ENCODE measurements around the gene ELN. TPM values are rescaled to one million over a fixed set of nuclear protein-coding genes. Genes with fewer than 3 reads are reported as not detected.

Gene ELN
- total and polyA plus RNA-seq, 9 of the 15 experiments (the other 6 are each of a cell fraction or from before 2014, with no cell fraction given), result 0.20 TPM; not detected in 8

GRCh38 chr7:74115326-74115725, 87.4 kb downstream of the ELN start:
- no peak overlapping the region for H3K4me3 ChIP-seq
- ATAC-seq (peak; percentile 81), FAIRE-seq (no peak), DNase-seq (ENCODE audit: extremely low read depth in 1 of 4, low spot score in 3 of 4) (peak in 2 of 4 experiments; percentile 43 to 56)
- H3K36me3 ChIP-seq (ENCODE audit: control insufficient read depth, insufficient read depth, low read length), result peaks cover 39% of the 10 kb centered on the region; the same call in 2 of the 3 replicates
- CTCF ChIA-PET (ENCODE audit: low intra/inter-chr PET ratio), result no interaction called here
- H3K9ac ChIP-seq (ENCODE audit: insufficient read depth in 1 of 2, low read depth in 2 of 2, low read length in 2 of 2), result no peak overlapping the region
- intact Hi-C loops (cut with micrococcal nuclease), result no loop called here
- in situ Hi-C loops (cut with MboI), result no loop called here
- H3K27me3 ChIP-seq (ENCODE audit: control insufficient read depth in 2 of 2, insufficient read depth in 2 of 2, low read length in 2 of 2), result no peaks in the 10 kb centered on the region
- H3K4me1 ChIP-seq (replicated peaks in 1 of 2; ENCODE audit: control insufficient read depth in 2 of 2, insufficient read depth in 2 of 2, low read length in 2 of 2), result peaks cover 0 to 1% of the 10 kb centered on the region in 2 experiments; a peak in 1 of 5 replicates
- no peak overlapping the region for H3K27ac ChIP-seq (ENCODE audit: extremely low read depth, low read depth, low read length)
- TF ChIP-seq, protein P1, sequence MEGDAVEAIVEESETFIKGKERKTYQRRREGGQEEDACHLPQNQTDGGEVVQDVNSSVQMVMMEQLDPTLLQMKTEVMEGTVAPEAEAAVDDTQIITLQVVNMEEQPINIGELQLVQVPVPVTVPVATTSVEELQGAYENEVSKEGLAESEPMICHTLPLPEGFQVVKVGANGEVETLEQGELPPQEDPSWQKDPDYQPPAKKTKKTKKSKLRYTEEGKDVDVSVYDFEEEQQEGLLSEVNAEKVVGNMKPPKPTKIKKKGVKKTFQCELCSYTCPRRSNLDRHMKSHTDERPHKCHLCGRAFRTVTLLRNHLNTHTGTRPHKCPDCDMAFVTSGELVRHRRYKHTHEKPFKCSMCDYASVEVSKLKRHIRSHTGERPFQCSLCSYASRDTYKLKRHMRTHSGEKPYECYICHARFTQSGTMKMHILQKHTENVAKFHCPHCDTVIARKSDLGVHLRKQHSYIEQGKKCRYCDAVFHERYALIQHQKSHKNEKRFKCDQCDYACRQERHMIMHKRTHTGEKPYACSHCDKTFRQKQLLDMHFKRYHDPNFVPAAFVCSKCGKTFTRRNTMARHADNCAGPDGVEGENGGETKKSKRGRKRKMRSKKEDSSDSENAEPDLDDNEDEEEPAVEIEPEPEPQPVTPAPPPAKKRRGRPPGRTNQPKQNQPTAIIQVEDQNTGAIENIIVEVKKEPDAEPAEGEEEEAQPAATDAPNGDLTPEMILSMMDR (IDR thresholded peaks at IDR 0.05 in 2 of 3, conservative IDR thresholded peaks at IDR 0.05 in 1 of 3; ENCODE audit: insufficient read depth in 2 of 3, low read depth in 1 of 3, low read length in 3 of 3), result peak in 2 of 3 experiments; percentile 23 to 43; a peak in 3 of 6 replicates
- no peak for TF ChIP-seq SMARCE1 (IDR thresholded peaks at IDR 0.05)
- TF ChIP-seq, protein P2, sequence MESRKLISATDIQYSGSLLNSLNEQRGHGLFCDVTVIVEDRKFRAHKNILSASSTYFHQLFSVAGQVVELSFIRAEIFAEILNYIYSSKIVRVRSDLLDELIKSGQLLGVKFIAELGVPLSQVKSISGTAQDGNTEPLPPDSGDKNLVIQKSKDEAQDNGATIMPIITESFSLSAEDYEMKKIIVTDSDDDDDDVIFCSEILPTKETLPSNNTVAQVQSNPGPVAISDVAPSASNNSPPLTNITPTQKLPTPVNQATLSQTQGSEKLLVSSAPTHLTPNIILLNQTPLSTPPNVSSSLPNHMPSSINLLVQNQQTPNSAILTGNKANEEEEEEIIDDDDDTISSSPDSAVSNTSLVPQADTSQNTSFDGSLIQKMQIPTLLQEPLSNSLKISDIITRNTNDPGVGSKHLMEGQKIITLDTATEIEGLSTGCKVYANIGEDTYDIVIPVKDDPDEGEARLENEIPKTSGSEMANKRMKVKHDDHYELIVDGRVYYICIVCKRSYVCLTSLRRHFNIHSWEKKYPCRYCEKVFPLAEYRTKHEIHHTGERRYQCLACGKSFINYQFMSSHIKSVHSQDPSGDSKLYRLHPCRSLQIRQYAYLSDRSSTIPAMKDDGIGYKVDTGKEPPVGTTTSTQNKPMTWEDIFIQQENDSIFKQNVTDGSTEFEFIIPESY (CRISPR knock-in tag; IDR thresholded peaks at IDR 0.05), result peak; percentile 47; the same call in 1 of the 2 replicates
- H3K9me1 ChIP-seq (ENCODE audit: control insufficient read depth, insufficient read depth, low read length), result no peaks in the 10 kb centered on the region
- WGBS (ENCODE audit: insufficient coverage, low coverage, missing lambda C conversion rate), result 77% methylated on average over 9 of the region's 17 CpGs
- no peaks in the 10 kb centered on the region for H3K9me3 ChIP-seq (replicated peaks; ENCODE audit: control insufficient read depth, insufficient read depth, low read depth, low read length)
- H3K79me2 ChIP-seq (ENCODE audit: control insufficient read depth, insufficient read depth, low read length), result no peaks in the 10 kb centered on the region
- POLR2A ChIA-PET, result interaction anchor here (1.8 kb wide), 1 partner anchor 11 kb away, joined by 5 read pairs; no protein-coding TSS in a partner anchor
- H3K4me2 ChIP-seq (ENCODE audit: insufficient read depth, low read length), result no peak overlapping the region
- H2AFZ ChIP-seq (ENCODE audit: low read depth, low read length), result no peak overlapping the region
- H4K20me1 ChIP-seq (replicated peaks; ENCODE audit: control insufficient read depth, insufficient read depth, low read length), result no peaks in the 10 kb centered on the region
- no TSS peak for BruUV-seq (replicated peaks)
